Parathyroid adenoma (tissue), 2 donors: ENCODE measurements around the gene EYA4.

Experiments
- H2AFZ ChIP-seq: fragments of 300-600 bp; sonication (generic); one replicate; pipeline ENCODE4 v1.7.0; 2017; ENCODE audit warnings: antibody characterized with exemption, mild to moderate bottlenecking
- H3K27ac ChIP-seq: fragments of 300-600 bp; sonication (generic); one replicate; pipeline ENCODE4 v1.7.0; 2017
- H3K27me3 ChIP-seq: fragments of 300-600 bp; sonication (generic); one replicate; pipeline ENCODE4 v1.7.0; 2017; ENCODE audit warnings: low read length; ENCODE audit not compliant: control insufficient read depth, insufficient read depth
- H3K36me3 ChIP-seq: fragments of 300-600 bp; sonication (generic); one replicate; pipeline ENCODE4 v1.7.0; 2017; ENCODE audit warnings: low read length; ENCODE audit not compliant: control insufficient read depth, insufficient read depth
- H3K4me1 ChIP-seq: fragments of 300-600 bp; sonication (generic); one replicate; pipeline ENCODE4 v1.7.0; 2017; ENCODE audit warnings: control low read depth
- H3K4me2 ChIP-seq: fragments of 300-600 bp; sonication (generic); one replicate; pipeline ENCODE4 v1.7.0; 2017; ENCODE audit warnings: low read length
- H3K4me3 ChIP-seq: fragments of 300-600 bp; sonication (generic); one replicate; pipeline ENCODE4 v1.7.0; 2017; ENCODE audit warnings: low read depth, low read length
- H3K79me2 ChIP-seq: fragments of 300-600 bp; sonication (generic); one replicate; pipeline ENCODE4 v1.7.0; 2017; ENCODE audit warnings: control low read depth
- H3K9ac ChIP-seq: fragments of 300-600 bp; sonication (generic); one replicate; pipeline ENCODE4 v1.7.0; 2017; ENCODE audit warnings: mild to moderate bottlenecking
- H3K9me3 ChIP-seq: fragments of 300-600 bp; sonication (generic); one replicate; pipeline ENCODE4 v1.7.0; 2017; ENCODE audit warnings: low read length; ENCODE audit not compliant: control insufficient read depth
- TF ChIP-seq, protein P1 (sequence below): fragments of 300-600 bp; sonication (generic); IDR thresholded peaks from one replicate; pipeline ENCODE4 v1.7.0; 2017; ENCODE audit warnings: antibody characterized with exemption, mild to moderate bottlenecking
- donor health status: primary hyperparathyroidism.

EYA4 gene

DNA sequence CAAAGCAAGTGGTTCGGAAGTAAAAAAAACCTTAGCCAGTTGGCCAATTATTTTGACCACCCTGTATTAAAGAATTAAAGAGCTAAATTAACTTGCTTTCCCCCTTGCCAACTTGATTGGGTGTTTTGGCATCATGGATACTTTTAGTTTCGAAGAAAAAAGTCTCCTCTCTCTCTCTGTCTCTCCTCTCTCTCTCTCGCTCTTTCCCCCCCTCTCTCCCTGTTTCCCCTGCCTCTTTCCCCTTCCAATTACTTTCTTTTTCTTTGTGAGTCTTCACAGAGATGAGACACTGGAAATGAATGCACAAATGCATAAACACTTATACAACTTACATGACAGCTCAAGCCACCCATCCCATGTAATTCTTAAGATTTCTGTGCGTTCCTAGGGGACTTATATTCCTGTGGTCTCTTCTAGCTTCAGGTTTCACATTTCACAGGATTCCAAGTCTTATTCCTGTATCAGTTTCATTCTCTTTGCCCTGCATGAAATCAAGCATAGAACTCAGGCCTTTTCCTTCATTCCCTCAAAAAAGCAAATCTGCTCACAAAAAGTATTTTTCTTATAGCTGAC is 32.9 kb upstream of the EYA4 start:
- H3K36me3 ChIP-seq = no peaks in the 10 kb centered on the region
- no peak overlapping the region for H3K27ac ChIP-seq
- no peak overlapping the region for H3K4me3 ChIP-seq
- TF ChIP-seq, protein P1, sequence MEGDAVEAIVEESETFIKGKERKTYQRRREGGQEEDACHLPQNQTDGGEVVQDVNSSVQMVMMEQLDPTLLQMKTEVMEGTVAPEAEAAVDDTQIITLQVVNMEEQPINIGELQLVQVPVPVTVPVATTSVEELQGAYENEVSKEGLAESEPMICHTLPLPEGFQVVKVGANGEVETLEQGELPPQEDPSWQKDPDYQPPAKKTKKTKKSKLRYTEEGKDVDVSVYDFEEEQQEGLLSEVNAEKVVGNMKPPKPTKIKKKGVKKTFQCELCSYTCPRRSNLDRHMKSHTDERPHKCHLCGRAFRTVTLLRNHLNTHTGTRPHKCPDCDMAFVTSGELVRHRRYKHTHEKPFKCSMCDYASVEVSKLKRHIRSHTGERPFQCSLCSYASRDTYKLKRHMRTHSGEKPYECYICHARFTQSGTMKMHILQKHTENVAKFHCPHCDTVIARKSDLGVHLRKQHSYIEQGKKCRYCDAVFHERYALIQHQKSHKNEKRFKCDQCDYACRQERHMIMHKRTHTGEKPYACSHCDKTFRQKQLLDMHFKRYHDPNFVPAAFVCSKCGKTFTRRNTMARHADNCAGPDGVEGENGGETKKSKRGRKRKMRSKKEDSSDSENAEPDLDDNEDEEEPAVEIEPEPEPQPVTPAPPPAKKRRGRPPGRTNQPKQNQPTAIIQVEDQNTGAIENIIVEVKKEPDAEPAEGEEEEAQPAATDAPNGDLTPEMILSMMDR = no peak
- no peaks in the 10 kb centered on the region for H3K27me3 ChIP-seq
- no peak overlapping the region for H2AFZ ChIP-seq
- no peak overlapping the region for H3K4me2 ChIP-seq
- no peak overlapping the region for H3K9ac ChIP-seq
- H3K9me3 ChIP-seq = peaks cover 4% of the 10 kb centered on the region
- no peaks in the 10 kb centered on the region for H3K79me2 ChIP-seq
- H3K4me1 ChIP-seq = no peaks in the 10 kb centered on the region

DNA sequence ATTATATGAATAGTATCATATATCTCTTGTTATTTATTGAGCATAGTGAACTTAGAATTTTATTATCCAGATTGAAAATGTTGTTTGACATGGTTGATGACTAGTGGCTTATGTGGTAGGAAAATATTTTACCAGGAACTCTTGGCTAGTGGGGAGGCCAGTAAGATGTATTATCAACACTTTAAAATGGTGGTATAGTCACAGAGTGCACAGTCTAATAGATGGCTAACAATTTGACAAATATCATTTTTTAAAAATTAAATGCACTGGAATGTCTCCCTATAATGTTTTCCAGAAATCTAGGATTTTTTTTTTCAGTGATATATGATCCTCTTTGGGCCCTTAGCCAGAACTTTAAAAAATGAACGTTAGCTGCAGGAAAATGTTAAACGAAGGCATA is 26.9 kb upstream of the EYA4 start:
- peaks cover 4% of the 10 kb centered on the region for H3K9me3 ChIP-seq
- no peaks in the 10 kb centered on the region for H3K27me3 ChIP-seq
- no peaks in the 10 kb centered on the region for H3K36me3 ChIP-seq
- TF ChIP-seq, protein P1 = no peak
- H3K4me3 ChIP-seq = no peak overlapping the region
- H3K27ac ChIP-seq = no peak overlapping the region
- H3K9ac ChIP-seq = no peak overlapping the region
- H3K79me2 ChIP-seq = no peaks in the 10 kb centered on the region
- no peak overlapping the region for H2AFZ ChIP-seq
- H3K4me1 ChIP-seq = no peaks in the 10 kb centered on the region
- H3K4me2 ChIP-seq = no peak overlapping the region

DNA sequence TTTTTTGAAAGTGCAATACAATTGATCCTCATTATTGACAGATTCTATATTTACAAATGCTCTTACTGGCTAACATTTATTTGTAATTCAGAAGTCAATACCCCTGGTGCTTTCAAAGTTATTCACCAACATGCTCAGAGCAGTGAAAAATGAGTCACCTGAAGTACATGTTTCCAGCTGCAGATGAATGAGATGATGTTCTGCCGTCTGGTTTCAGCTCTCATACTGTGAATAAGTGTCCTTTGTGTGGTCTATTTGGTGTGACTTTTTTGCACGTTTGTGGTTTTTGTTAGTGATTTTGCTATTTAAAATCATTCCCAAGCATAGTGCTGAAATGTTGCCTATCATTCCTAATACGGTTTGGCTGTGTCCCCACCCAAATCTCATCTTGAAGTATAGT is 22.3 kb upstream of the EYA4 start:
- Histone ChIP-seq H2AFZ (no peak overlapping the region), H3K9me3 (no peaks in the 10 kb centered on the region), H3K27ac (no peak overlapping the region), H3K4me2 (no peak overlapping the region), H3K79me2 (no peaks in the 10 kb centered on the region), H3K4me1 (no peaks in the 10 kb centered on the region), H3K36me3 (no peaks in the 10 kb centered on the region), H3K27me3 (no peaks in the 10 kb centered on the region), H3K9ac (no peak overlapping the region), H3K4me3 (no peak overlapping the region)
- TF ChIP-seq, protein P1 = no peak

DNA sequence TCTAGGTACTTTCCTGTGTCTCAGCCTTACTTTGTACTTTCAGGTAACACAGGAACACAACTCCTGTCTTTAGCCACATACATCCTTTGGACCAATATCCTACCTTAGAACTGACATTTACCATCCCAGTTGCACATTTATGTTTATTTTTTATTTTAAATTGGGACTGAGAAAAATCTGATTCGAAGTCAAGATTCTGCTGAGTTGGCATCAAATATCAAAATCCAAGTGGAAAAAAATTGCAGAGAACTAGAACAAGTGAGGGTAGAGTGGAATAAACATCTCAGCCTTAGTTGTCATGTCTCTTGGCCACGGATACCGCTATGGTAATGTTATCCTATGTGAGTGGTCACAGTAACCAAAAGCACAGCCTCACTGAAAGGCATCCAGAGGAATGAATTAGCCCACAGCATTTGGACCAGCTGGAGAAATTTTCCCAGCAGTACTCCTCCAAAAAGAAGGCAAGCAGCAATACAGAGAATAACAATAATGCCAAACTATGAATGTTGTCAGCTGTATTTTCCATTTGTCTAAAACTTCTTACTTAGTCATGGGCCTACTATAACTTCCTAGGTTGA is 17.6 kb upstream of the EYA4 start:
- H3K27ac ChIP-seq = no peak overlapping the region
- H3K9ac ChIP-seq = no peak overlapping the region
- H3K27me3 ChIP-seq = no peaks in the 10 kb centered on the region
- H2AFZ ChIP-seq = no peak overlapping the region
- H3K36me3 ChIP-seq = no peaks in the 10 kb centered on the region
- H3K4me3 ChIP-seq = no peak overlapping the region
- TF ChIP-seq, protein P1 = no peak
- H3K4me1 ChIP-seq = no peaks in the 10 kb centered on the region
- no peak overlapping the region for H3K4me2 ChIP-seq
- H3K9me3 ChIP-seq = no peaks in the 10 kb centered on the region
- H3K79me2 ChIP-seq = no peaks in the 10 kb centered on the region

DNA sequence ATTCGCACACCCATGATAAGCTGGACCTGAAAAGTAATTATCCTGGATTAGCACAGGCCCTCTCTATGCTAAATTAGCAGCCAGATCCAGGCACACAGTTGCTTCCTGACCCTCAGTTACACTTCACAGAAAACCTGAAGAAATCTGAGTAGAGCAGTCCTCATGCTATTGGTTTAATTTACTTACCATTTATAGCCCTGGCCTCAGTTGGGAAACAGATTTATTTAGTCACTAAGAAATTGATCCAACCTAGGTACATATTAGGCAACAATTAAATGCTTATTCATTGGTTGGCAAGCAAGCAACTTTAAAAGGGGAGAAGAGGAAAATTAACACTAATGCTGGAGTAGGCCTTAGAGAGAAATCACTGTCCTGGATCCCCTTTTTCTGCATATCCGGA is 15.6 kb upstream of the EYA4 start:
- Histone ChIP-seq H3K36me3 (no peaks in the 10 kb centered on the region), H2AFZ (no peak overlapping the region), H3K4me2 (no peak overlapping the region), H3K27ac (no peak overlapping the region), H3K27me3 (no peaks in the 10 kb centered on the region), H3K9me3 (no peaks in the 10 kb centered on the region), H3K79me2 (no peaks in the 10 kb centered on the region), H3K9ac (no peak overlapping the region), H3K4me3 (no peak overlapping the region), H3K4me1 (no peaks in the 10 kb centered on the region)
- TF ChIP-seq, protein P1 = no peak
